ENCODE results near the gene SLC39A8. TPM values are rescaled to one million over a fixed set of nuclear protein-coding genes. Genes with fewer than 3 reads are reported as not detected.

Gene SLC39A8
- total RNA-seq, 2 donors from 2014 or later, result 56.4 to 86.3 TPM

GRCh38 chr4:102217345-102217744, 127.9 kb downstream of the SLC39A8 start:
- ATAC-seq (replicated peaks), result no peak
- H3K4me1 Mint-ChIP-seq, result no peaks in the 10 kb centered on the region
- H3K27ac Mint-ChIP-seq, result no peak overlapping the region
- H3K27me3 Mint-ChIP-seq, result peaks cover 29% of the 10 kb centered on the region
- no peak overlapping the region for H3K4me3 Mint-ChIP-seq
- no peaks in the 10 kb centered on the region for H3K9me3 Mint-ChIP-seq
- no peaks in the 10 kb centered on the region for H3K36me3 Mint-ChIP-seq (ENCODE audit: low read depth)

DNA sequence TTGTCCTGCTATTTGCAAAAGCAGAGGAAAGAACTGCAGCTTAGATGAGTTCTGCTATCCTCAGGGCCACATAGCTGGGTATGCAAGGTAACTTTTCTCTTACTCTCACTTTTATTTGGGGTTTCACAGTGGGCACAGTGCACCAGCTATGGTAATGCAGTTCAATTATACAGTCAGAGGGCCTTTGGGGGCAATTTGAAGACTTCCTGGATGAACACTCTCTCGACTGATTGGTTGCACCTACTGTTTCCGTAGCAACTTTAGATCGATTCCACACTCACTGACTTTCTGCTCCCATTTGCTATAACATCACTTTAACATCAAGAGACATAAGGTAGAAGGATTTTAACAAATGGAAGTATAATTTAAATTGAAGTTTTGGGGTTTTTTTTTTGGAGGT, 128.6 kb downstream of the SLC39A8 start:
- Mint-ChIP-seq H3K27ac (no peak overlapping the region), H3K4me1 (no peaks in the 10 kb centered on the region), H3K4me3 (no peak overlapping the region), H3K9me3 (no peaks in the 10 kb centered on the region), H3K27me3 (peaks cover 29% of the 10 kb centered on the region), H3K36me3 (ENCODE audit: low read depth) (no peaks in the 10 kb centered on the region)
- no peak for ATAC-seq (replicated peaks)

DNA sequence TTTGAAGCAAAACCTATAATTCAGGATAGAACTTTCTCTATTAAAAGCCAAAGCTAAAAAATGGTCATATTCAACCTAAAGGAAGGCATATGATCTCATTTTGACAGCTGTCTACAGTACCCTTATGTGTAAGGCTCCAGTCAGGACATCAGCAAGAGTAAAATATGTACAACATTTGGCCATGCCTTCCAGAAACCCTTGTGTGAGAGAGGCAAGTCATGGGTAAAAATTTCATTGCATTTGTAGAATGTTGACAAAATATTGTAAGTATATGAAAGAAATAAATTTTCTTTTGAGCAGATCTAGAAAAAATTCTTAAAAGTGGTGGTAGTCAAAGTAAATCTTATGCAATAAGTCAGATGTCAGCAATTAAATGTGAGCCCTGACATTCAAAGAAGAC, 132.3 kb downstream of the SLC39A8 start:
- ATAC-seq (replicated peaks), result no peak
- no peaks in the 10 kb centered on the region for H3K9me3 Mint-ChIP-seq
- H3K27me3 Mint-ChIP-seq, result peaks cover 27% of the 10 kb centered on the region
- no peak overlapping the region for H3K4me3 Mint-ChIP-seq
- H3K36me3 Mint-ChIP-seq (ENCODE audit: low read depth), result no peaks in the 10 kb centered on the region
- H3K27ac Mint-ChIP-seq, result no peak overlapping the region
- H3K4me1 Mint-ChIP-seq, result no peaks in the 10 kb centered on the region

Other genes with a start within 250 kb of the SLC39A8 start
- 100 to 1,000 TPM; 103 to 110 TPM for gene NFKB1, start 155.9 kb upstream of the SLC39A8 start, total RNA-seq

Data from activated T-helper 17 cell treated with anti-CD3 and anti-CD28 coated beads, Interleukin-2, amount 50 U/mL, for 72 hours (primary cell).